Heart left ventricle (tissue), 13 donors: ENCODE results near the gene NXN.

Experiments used
- CTCF ChIP-seq, 12 donors: fragments of 200-600 bp; sonication (generic) in 4 of 12; IDR thresholded peaks; one replicate each; pipeline versions ENCODE4 v1.5.0 to v1.8.0; 2018 to 2022; ENCODE audit warnings: antibody characterized with exemption in 12 of 12, mild to moderate bottlenecking in 5 of 12
- POLR2A ChIP-seq, 2 donors: fragments of 450-650 bp; IDR thresholded peaks; one replicate each; pipeline ENCODE4 v1.6.1; 2017; ENCODE audit warnings: antibody characterized with exemption in 2 of 2, mild to moderate bottlenecking in 2 of 2, moderate library complexity in 2 of 2
- donor health status: ischemic (EF 13 %, LVEDD 7.1; RV severe dilation, severe dysfunction).
- donor health status: DM: no; HTN: yes; CAD: no.
- donor health status: DM: no; HTN: no; CAD: no.
- donor health status: ischemic (EF 25% LVEDD 6.9; RV normal size, moderate dysfunction).
- donor health status: ischemic (EF 25% LVEDD 5.7; RV mildly dilated, moderate dysfunction).
- donor health status: ischemic (EF 35%, LVEDD 5.7; RV mildly dilated, moderate dysfunction).
- donor health status: nonischemic (EF 11% LVEDD 7.7; RV severe dilation, severe dysfunction).
- donor health status: DM: yes; HTN: yes; CAD: no.
- donor health status: PGD.
- donor health status: ischemic (EF 29% LVEDD 5.4; RV normal size, mild dysfunction).
- donor health status: nonischemic (EF 23%, LVEDD 6.1; RV moderate dilation, normal function).

- TF ChIP-seq CTCF (IDR thresholded peaks at IDR 0.05) = no peak
- no peak for TF ChIP-seq POLR2A (IDR thresholded peaks at IDR 0.05)
Measured at GRCh38 chr17:1011138-1011537, 31.6 kb upstream of the NXN start.
